Measurements from ENCODE around the gene SLC12A9.

Gene SLC12A9

DNA sequence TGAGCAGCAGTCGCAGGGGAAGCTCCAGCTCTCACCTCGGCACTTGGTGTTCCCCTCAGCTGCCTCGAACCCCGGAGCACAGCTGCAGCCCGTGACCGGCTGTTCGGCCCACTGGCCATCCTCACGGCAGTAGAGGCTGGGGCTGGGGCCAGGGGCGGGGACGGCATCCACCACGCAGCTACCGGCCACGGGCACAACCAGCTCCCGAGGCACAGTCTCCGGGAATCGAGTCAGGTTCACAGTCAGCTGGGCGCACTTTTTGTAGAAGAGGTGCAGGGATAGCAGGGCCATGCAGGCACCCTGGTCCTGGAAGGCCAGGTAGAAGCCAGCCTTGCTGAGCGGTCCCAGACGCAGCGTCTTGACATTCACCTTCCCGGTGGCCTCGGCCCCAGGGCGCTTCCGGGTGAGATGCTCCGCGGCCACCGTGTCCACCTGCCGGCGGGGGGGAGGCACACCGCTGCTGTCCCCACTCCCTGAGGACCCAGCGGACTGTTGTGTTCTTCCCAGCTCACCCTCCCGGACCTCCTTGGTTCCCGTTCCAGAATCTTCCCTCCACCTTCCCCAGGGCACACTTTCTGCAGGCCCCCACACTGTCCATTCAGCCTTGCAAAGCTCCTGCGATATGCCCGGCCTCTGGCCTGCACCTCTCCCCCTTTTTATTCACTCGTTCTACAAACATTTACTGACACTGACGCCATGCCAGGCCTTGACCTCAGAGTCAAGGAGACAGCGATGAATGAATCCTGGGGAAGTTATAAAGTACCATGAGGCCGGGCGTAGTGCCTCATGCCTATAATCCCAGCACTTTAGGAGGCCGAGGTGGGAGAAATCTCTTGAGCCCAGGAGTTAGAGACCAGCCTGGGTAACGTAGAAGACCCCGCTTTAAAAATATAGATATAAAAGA lies 30.0 kb upstream of the SLC12A9 start:
- Histone ChIP-seq H3K27ac (ENCODE audit: low read depth, low read length, poor library complexity, severe bottlenecking) (no peak overlapping the region), H3K27me3 (ENCODE audit: insufficient read depth, low read length) (peaks cover 5% of the 10 kb centered on the region; the same call in 1 of the 2 replicates), H3K4me2 (ENCODE audit: low read length) (no peak overlapping the region), H3K79me2 (ENCODE audit: insufficient read depth, low read length) (no peaks in the 10 kb centered on the region), H3K9me3 (ENCODE audit: low read length) (no peaks in the 10 kb centered on the region), H3F3A (ENCODE audit: insufficient read depth, low read length) (no peaks in the 10 kb centered on the region), H3K36me3 (ENCODE audit: insufficient read depth, low read length) (no peaks in the 10 kb centered on the region), H3K9me2 (ENCODE audit: low read depth, low read length) (no peaks in the 10 kb centered on the region), H3K9ac (ENCODE audit: low read length) (no peak overlapping the region), H3K4me1 (ENCODE audit: insufficient read depth, low read length, severe bottlenecking) (no peaks in the 10 kb centered on the region), H2AFZ (ENCODE audit: low read length) (no peak overlapping the region), H3K4me3 (ENCODE audit: low read depth, low read length, poor library complexity, severe bottlenecking) (no peak overlapping the region), H4K20me1 (ENCODE audit: insufficient read depth, low read length) (no peaks in the 10 kb centered on the region)
- TF ChIP-seq EZH2 (IDR thresholded peaks at IDR 0.05; ENCODE audit: borderline replicate concordance, low read length), result no peak
- TF ChIP-seq, protein P1, sequence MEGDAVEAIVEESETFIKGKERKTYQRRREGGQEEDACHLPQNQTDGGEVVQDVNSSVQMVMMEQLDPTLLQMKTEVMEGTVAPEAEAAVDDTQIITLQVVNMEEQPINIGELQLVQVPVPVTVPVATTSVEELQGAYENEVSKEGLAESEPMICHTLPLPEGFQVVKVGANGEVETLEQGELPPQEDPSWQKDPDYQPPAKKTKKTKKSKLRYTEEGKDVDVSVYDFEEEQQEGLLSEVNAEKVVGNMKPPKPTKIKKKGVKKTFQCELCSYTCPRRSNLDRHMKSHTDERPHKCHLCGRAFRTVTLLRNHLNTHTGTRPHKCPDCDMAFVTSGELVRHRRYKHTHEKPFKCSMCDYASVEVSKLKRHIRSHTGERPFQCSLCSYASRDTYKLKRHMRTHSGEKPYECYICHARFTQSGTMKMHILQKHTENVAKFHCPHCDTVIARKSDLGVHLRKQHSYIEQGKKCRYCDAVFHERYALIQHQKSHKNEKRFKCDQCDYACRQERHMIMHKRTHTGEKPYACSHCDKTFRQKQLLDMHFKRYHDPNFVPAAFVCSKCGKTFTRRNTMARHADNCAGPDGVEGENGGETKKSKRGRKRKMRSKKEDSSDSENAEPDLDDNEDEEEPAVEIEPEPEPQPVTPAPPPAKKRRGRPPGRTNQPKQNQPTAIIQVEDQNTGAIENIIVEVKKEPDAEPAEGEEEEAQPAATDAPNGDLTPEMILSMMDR (IDR thresholded peaks at IDR 0.05; ENCODE audit: low read length), result no peak

DNA sequence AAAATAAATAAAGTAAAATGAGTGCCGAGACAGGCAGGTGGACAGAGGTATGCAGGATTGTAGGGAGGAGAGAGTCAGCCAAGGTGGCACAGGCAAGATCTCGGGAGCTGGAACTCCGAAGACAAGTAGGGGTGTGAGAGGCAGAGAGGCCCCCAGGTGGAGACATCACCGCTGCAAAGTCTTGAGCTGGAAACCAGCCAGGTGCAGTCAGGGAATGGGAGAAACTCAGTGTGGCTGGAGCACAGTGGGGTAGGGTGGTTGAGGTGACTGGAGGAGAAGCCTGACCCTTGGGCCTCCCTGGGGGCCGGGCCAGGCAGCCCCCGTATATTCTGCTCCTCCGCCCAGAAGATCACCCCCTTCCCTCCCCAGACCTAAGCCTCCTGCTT lies 29.4 kb upstream of the SLC12A9 start:
- Histone ChIP-seq H3K27me3 (ENCODE audit: insufficient read depth, low read length) (peaks cover 10% of the 10 kb centered on the region; the same call in 1 of the 2 replicates), H3K36me3 (ENCODE audit: insufficient read depth, low read length) (no peaks in the 10 kb centered on the region), H3K9me3 (ENCODE audit: low read length) (no peaks in the 10 kb centered on the region), H3F3A (ENCODE audit: insufficient read depth, low read length) (no peaks in the 10 kb centered on the region), H3K79me2 (ENCODE audit: insufficient read depth, low read length) (no peaks in the 10 kb centered on the region), H3K4me2 (ENCODE audit: low read length) (no peak overlapping the region), H2AFZ (ENCODE audit: low read length) (no peak overlapping the region), H3K27ac (ENCODE audit: low read depth, low read length, poor library complexity, severe bottlenecking) (no peak overlapping the region), H4K20me1 (ENCODE audit: insufficient read depth, low read length) (no peaks in the 10 kb centered on the region), H3K4me3 (ENCODE audit: low read depth, low read length, poor library complexity, severe bottlenecking) (no peak overlapping the region), H3K4me1 (ENCODE audit: insufficient read depth, low read length, severe bottlenecking) (no peaks in the 10 kb centered on the region), H3K9me2 (ENCODE audit: low read depth, low read length) (no peaks in the 10 kb centered on the region), H3K9ac (ENCODE audit: low read length) (no peak overlapping the region)
- TF ChIP-seq, protein P1 (IDR thresholded peaks at IDR 0.05; ENCODE audit: low read length), result no peak
- no peak for TF ChIP-seq EZH2 (IDR thresholded peaks at IDR 0.05; ENCODE audit: borderline replicate concordance, low read length)

DNA sequence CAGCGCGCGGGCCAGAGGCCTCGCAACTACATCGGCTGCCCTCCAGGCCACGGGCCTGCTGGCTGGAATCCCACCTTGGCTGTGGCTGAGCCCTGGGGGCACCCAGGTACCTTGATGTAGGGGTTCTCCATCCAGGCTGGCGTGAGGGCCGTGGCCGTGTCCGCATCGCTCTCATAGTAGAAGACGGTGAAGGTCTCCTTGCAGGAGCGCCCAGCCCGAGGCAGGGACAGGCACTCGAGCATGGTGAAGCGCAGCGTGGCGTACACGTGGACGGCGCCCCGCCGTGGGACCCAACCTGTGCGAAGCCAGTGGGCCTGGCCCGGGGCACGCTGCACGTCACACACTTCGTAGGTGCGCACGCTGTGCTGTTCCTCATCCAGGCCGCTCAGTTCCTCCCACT lies 29.0 kb upstream of the SLC12A9 start:
- no peaks in the 10 kb centered on the region for H4K20me1 ChIP-seq (ENCODE audit: insufficient read depth, low read length)
- H2AFZ ChIP-seq (ENCODE audit: low read length), result no peak overlapping the region
- no peak for TF ChIP-seq EZH2 (IDR thresholded peaks at IDR 0.05; ENCODE audit: borderline replicate concordance, low read length)
- no peaks in the 10 kb centered on the region for H3K4me1 ChIP-seq (ENCODE audit: insufficient read depth, low read length, severe bottlenecking)
- no peak overlapping the region for H3K4me3 ChIP-seq (ENCODE audit: low read depth, low read length, poor library complexity, severe bottlenecking)
- no peaks in the 10 kb centered on the region for H3K79me2 ChIP-seq (ENCODE audit: insufficient read depth, low read length)
- H3K9ac ChIP-seq (ENCODE audit: low read length), result no peak overlapping the region
- no peak overlapping the region for H3K27ac ChIP-seq (ENCODE audit: low read depth, low read length, poor library complexity, severe bottlenecking)
- H3K9me3 ChIP-seq (ENCODE audit: low read length), result no peaks in the 10 kb centered on the region
- H3K27me3 ChIP-seq (ENCODE audit: insufficient read depth, low read length), result peaks cover 10% of the 10 kb centered on the region; the same call in 1 of the 2 replicates
- H3K36me3 ChIP-seq (ENCODE audit: insufficient read depth, low read length), result no peaks in the 10 kb centered on the region
- no peak overlapping the region for H3K4me2 ChIP-seq (ENCODE audit: low read length)
- H3F3A ChIP-seq (ENCODE audit: insufficient read depth, low read length), result no peaks in the 10 kb centered on the region
- H3K9me2 ChIP-seq (ENCODE audit: low read depth, low read length), result no peaks in the 10 kb centered on the region
